UCSD-AML1 (cell line): ENCODE measurements around the gene ZCCHC7.
"Not testable (repeated sequence)": the region's sequence is repeated elsewhere in the genome, so short reads cannot be mapped to it uniquely, and the experiment has no call there.

Source experiments
- DNase-seq: peaks from one replicate; lab custom pipeline; 2025; ENCODE audit not compliant: unreplicated experiment; lab: John Stamatoyannopoulos, UW

Gene ZCCHC7

DNA sequence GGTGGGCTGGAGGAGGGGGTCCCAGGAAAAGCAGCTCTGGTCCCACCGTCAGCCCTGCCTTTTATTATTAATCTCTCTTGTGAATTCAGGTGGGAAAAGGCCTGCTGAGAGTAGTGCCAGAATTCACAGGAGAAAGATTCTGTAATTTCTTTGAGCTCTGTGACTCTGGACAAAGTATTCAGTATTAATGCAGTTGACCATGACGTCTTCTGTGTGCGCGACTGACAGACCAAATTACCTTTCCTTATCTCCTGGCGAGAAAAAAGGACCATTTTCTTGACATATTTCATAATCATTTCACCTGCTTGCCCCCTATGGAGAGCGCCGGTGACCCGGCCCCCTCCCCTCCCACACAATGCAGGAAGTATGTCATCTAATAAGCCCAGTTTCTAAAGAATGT is 275.3 kb downstream of the ZCCHC7 start:
- no peak for DNase-seq

DNA sequence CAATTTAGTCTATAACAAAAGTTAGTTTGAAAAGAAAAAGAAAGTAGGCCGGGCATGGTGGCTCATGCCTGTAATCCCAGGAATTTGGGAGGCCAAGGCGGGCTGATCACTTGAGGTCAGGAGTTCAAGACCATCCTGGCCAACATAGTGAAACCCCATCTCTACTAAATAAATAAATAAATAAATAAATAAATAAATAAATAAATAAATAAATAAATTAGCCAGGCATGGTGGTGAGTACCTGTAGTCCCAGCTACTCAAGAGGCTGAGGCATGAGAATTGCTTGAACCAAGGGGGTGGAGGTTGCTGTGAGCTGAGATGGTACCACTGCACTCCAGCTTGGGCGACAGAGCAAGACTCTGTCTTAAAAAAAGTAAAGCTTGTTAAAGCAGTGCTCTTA is 277.6 kb downstream of the ZCCHC7 start:
- DNase-seq, result not testable (repeated sequence)

DNA sequence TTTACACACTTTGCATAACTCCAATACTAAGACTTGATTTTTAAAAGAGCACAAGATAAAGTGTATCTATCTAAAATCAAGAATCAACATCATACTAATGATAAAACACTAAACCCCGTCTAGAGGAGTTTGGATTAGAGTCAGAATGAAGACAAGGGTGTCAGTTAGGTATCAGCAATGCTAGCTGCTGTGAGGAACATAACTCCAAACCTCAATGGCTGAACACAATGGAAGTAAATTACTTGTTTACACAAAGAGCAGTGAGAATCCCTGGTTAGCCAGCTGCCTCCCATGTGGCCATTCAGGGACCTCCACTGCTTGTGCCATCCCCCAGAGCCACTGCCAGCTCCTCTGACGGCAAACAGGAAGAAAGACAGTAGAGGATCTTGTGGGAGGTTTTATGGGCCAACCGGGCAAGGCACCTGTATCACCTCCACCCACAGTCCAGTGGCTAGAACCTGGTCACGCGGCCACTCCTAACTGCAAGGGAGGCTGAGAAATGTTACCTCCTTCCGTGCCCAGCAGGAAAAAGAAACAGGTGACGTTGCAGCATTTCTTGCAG is 278.2 kb downstream of the ZCCHC7 start:
- no peak for DNase-seq

DNA sequence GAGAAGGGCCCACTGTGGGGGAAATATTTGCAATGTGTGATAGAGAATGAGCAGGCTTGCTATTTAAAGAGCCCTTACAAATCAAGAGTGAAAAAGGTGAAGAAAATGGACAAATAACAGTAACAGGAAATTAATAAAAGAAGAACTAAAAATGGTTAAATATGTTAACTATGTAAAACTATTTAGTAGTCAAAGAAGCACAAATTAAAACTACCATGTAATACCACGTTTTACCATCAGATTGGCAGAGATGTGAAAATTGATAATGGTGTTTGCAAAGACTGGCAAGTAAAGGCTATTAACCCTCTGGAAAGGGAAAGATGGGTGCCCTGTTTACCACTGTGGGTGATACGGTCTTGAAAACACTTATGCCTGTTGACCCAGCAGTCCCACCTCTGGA is 279.0 kb downstream of the ZCCHC7 start:
- DNase-seq, result no peak

DNA sequence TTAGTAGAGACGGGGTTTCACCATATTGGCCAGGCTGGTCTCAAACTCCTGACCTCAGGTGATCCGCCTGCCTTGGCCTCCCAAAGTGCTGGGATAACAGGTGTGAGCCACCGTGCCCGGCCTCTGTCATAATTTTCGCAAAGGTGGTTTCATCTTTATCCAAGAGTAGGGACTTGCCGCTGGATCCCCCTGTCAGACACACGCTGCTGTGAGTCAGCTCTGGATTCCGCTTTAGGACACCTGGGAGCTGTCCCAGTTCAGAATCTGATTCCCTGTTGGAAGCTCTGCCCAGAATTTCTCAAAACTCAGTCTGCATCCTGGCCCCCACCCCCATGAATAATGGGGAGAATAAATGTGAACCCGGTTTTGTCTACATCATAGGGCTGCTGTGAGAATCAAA is 284.2 kb downstream of the ZCCHC7 start:
- DNase-seq, result no peak

DNA sequence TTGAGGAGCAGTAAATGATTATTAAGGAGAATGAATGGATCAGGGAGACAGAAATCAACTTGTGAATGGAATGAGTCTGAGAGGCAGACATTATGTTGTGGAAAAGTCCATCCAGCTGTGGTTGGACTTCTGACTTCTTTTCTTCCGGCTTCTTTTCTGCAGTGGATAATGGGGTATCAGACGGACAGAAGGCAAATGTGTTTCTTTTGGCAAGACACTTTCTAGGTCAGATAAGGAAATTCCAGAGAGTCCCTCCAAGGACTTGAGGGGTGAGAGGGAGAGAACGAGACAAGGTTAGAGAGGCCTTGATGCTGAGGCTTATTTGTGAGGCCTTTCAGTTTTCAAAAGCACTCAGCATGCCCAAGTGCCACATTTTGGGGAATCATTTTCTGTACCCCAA is 285.0 kb downstream of the ZCCHC7 start:
- DNase-seq, result no peak

DNA sequence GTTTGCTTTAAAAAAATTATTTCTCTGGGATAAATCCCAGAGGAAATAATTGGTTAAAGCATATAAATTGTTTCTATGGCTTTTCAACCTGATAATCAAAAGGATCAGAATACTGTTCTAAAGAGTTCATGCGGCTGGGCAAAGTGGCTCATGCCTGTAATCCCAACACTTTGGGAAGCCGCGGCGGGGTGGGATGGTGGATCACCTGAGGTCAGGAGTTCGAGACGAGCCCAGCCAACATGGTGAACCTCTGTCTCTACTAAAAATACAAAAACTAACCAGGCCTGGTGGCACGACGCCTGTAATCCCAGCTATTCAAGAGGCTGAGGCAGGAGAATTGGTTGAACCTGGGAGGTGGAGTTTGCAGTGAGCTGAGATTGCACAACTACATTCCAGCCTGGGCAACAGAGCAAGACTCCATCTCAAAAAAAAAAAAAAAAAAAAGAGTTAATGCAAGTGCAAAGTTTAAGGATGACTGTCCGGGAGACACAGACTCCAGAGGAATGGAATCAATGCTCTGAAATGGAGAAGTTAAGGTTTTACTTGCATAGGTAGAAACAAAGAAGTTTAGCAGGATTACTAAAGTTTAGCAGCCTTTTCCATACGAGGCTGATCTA is 285.5 kb downstream of the ZCCHC7 start:
- DNase-seq, result no peak

DNA sequence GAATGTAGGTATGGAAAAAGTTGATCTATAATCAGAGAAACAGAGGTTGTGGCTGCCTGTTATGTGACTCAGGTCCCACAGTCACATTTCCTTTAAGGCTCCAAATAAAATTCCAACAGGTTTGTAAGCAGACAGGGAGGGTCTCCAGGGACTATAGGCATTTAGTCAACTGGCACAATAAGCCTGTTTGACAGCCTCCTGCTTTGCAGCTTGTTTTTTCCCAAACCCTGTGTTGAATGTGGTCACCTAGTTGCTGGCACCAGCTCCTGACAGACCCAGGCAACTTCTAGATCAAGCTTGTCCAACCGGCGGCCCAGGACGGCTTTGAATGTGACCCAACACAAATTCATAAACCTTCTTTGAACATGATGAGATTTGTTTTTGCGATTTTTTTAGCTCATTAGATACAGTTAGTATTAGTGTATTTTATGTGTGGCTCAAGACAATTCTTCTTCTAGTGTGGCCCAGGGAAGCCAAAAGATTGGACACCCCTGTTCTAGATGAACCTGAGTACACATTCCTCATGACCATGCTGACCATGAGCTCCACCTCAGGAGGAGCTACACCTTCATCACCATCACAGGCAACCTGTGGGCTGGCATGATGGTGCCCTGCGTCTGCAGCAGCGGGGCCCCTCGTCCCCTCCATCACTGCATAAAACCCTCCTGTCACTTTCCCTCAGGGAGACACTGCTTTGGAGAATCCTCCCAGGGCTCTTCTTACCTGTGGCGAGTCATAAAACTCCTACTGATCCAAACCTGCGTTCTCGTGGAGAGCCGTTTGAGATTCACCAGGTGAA is 286.4 kb downstream of the ZCCHC7 start:
- DNase-seq, result no peak

DNA sequence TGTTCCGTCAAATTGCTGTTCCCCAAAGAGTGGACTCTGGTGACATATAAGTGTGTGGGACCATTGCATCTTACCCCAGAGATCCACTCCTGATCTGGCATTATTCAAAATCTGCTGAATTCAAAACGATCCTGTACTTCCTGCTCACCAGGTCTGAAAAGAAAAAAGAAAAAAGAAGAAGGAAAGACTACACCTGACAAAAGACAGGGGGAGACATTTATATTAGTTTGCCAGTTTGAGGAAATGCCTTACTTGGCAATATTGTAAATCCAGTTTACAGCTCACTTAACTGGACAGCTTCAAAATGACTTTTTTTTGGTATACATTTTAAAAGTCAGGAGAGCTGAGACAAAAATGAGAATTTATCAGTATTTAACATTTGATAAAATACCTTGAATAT is 287.1 kb downstream of the ZCCHC7 start:
- DNase-seq, result no peak
